HepG2 (cell line): ENCODE data around the gene USP7. TPM values are rescaled to one million over a fixed set of nuclear protein-coding genes. Genes with fewer than 3 reads are reported as not detected.

Source experiments
- HMG20A ChIP-seq: IDR thresholded peaks from 2 replicates; pipeline ENCODE4 v1.6.1; 2016; ENCODE audit warnings: borderline replicate concordance
- KDM5B ChIP-seq: sonication (generic); formaldehyde crosslinking; IDR thresholded peaks from 2 replicates; pipeline ENCODE4 v1.4.0; 2020; ENCODE audit warnings: missing genetic modification reagents, mild to moderate bottlenecking, borderline replicate concordance
- NPAS2 ChIP-seq: sonication (generic); formaldehyde crosslinking; IDR thresholded peaks from 2 replicates; pipeline ENCODE4 v1.8.0; 2022; ENCODE audit warnings: mild to moderate bottlenecking, missing genetic modification reagents, borderline replicate concordance
- RELA ChIP-seq: sonication (generic); formaldehyde crosslinking; IDR thresholded peaks from 2 replicates; pipeline ENCODE4 v1.4.0; 2020; ENCODE audit warnings: missing genetic modification reagents
- SRSF1 ChIP-seq: fragments of 200-400 bp; formaldehyde crosslinking; optimal IDR thresholded peaks from 2 replicates; pipeline ENCODE3; 2017; ENCODE audit warnings: mild to moderate bottlenecking, low read depth, low read length, moderate library complexity
- ZFY ChIP-seq: sonication (generic); formaldehyde crosslinking; IDR thresholded peaks from 2 replicates; pipeline ENCODE4 v1.4.0; 2020; ENCODE audit warnings: missing genetic modification reagents
- ZNF34 ChIP-seq: sonication (generic); formaldehyde crosslinking; IDR thresholded peaks from 2 replicates; pipeline ENCODE4 v1.4.0; 2020; ENCODE audit warnings: mild to moderate bottlenecking, missing genetic modification reagents, borderline replicate concordance
- ZNF773 ChIP-seq: sonication (generic); formaldehyde crosslinking; IDR thresholded peaks from 2 replicates; pipeline ENCODE4 v1.4.0; 2020; ENCODE audit warnings: missing genetic modification reagents, borderline replicate concordance
- polyA plus RNA-seq, 8 experiments: library from polyadenylated mRNA; depleted of rRNA in 3 of 8; stranded (reverse) in 7 of 8; unstranded in 1 of 8; fragments of >200 nt; fragmentation: Illumina TruSeq in 4 of 8; extraction: Trizol in 4 of 8; gene quantifications; 2 replicates each; pipeline versions ENCODE4 v1.2.1 to v1.2.3, GENCODE V29; 2011 to 2016; ENCODE audit warnings: low read depth in 4 of 8, missing spikeins in 1 of 8, mixed read lengths in 1 of 8; ENCODE audit not compliant: insufficient read depth in 1 of 8
- total RNA-seq, 5 experiments: library from RNA; depleted of rRNA; stranded (reverse); fragments of >200 nt; fragmentation: Illumina TruSeq; extraction: Trizol; gene quantifications; 2 replicates each; pipeline ENCODE4 v1.2.3, GENCODE V29; 2016; ENCODE audit warnings: low read depth in 1 of 5
- TF ChIP-seq, protein P1 (sequence below), 2 experiments: sonication (generic) in 1 of 2; formaldehyde crosslinking in 1 of 2; IDR thresholded peaks; 2 replicates each; pipeline versions ENCODE4 v1.4.0 to v1.6.1; 2016 to 2020; ENCODE audit warnings: borderline replicate concordance in 1 of 2, low read depth in 1 of 2, mild to moderate bottlenecking in 1 of 2, missing genetic modification reagents in 1 of 2
- TF ChIP-seq, protein P2 (sequence below): sonication (generic); formaldehyde crosslinking; IDR thresholded peaks from 2 replicates; pipeline ENCODE4 v1.4.0; 2020; ENCODE audit warnings: missing genetic modification reagents, borderline replicate concordance
- TF ChIP-seq, protein P3 (sequence below): sonication (generic); formaldehyde crosslinking; IDR thresholded peaks from 2 replicates; pipeline ENCODE4 v1.5.0; 2020; ENCODE audit warnings: mild to moderate bottlenecking, missing genetic modification reagents
- TF ChIP-seq, protein P4 (sequence below): sonication (generic); formaldehyde crosslinking; IDR thresholded peaks from 2 replicates; pipeline ENCODE4 v1.5.0; 2020; ENCODE audit warnings: mild to moderate bottlenecking, missing genetic modification reagents

USP7 gene
- total and polyA plus RNA-seq, 2 of the 13 experiments (the other 11 are each of a cell fraction or from before 2014, with no cell fraction given), result 52.5 to 173 TPM

DNA sequence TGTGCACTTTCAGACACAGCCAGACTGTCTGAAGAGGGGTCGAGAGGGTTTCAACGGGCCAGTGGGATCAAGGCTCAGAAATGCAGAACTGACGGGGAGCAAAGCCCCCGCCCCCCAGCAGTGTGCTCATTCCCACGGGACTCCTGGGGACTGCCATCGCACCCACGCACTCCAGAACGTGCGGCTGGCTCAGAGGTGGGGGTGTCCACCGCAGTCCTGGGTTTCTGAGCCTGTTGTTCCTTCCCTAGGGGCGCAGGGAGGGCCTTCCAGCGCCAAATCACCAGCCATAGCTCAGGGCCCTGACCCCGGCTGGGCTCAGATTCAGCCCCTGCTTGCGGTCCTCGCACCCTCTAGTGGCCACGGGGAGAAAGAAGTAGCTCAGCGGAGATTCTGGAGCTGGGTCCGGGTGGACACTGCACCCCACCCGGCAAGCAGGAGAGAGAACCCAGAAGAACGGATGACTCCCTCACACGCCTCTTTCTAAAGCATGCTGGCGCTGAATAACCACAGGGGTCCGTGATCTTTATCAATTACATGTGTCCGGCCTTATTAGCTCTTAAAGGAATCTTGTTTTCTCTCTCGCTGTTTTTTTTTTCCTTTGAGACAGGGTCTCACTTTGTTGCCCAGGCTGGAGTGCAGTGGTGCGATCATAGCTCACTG lies 45.0 kb upstream of the USP7 start (continued):
- TF ChIP-seq, protein P1, sequence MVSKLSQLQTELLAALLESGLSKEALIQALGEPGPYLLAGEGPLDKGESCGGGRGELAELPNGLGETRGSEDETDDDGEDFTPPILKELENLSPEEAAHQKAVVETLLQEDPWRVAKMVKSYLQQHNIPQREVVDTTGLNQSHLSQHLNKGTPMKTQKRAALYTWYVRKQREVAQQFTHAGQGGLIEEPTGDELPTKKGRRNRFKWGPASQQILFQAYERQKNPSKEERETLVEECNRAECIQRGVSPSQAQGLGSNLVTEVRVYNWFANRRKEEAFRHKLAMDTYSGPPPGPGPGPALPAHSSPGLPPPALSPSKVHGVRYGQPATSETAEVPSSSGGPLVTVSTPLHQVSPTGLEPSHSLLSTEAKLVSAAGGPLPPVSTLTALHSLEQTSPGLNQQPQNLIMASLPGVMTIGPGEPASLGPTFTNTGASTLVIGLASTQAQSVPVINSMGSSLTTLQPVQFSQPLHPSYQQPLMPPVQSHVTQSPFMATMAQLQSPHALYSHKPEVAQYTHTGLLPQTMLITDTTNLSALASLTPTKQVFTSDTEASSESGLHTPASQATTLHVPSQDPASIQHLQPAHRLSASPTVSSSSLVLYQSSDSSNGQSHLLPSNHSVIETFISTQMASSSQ (IDR thresholded peaks at IDR 0.05; ENCODE audit: low read depth), result no peak; the same call in 1 of the 2 replicates
- TF ChIP-seq, protein P1 (CRISPR knock-in tag; IDR thresholded peaks at IDR 0.05; ENCODE audit: borderline replicate concordance), result 0 out of 2 replicates have a peak, but pooled peaks have one; percentile 11
- TF ChIP-seq HMG20A (CRISPR knock-in tag) (peak; percentile 39; the same call in 1 of the 2 replicates), NPAS2 (CRISPR knock-in tag) (no peak), ZNF773 (CRISPR knock-in tag) (0 out of 2 replicates have a peak, but pooled peaks have one; percentile 35), ZFY (CRISPR knock-in tag) (peak; percentile 74), SRSF1 (peak; percentile 61), ZNF34 (CRISPR knock-in tag) (peak; percentile 69; the same call in 1 of the 2 replicates), KDM5B (CRISPR knock-in tag) (peak; percentile 74), RELA (CRISPR knock-in tag) (peak; percentile 18; the same call in 1 of the 2 replicates)
- TF ChIP-seq, protein P2, sequence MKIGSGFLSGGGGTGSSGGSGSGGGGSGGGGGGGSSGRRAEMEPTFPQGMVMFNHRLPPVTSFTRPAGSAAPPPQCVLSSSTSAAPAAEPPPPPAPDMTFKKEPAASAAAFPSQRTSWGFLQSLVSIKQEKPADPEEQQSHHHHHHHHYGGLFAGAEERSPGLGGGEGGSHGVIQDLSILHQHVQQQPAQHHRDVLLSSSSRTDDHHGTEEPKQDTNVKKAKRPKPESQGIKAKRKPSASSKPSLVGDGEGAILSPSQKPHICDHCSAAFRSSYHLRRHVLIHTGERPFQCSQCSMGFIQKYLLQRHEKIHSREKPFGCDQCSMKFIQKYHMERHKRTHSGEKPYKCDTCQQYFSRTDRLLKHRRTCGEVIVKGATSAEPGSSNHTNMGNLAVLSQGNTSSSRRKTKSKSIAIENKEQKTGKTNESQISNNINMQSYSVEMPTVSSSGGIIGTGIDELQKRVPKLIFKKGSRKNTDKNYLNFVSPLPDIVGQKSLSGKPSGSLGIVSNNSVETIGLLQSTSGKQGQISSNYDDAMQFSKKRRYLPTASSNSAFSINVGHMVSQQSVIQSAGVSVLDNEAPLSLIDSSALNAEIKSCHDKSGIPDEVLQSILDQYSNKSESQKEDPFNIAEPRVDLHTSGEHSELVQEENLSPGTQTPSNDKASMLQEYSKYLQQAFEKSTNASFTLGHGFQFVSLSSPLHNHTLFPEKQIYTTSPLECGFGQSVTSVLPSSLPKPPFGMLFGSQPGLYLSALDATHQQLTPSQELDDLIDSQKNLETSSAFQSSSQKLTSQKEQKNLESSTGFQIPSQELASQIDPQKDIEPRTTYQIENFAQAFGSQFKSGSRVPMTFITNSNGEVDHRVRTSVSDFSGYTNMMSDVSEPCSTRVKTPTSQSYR (CRISPR knock-in tag), result no peak; the same call in 1 of the 2 replicates
- TF ChIP-seq, protein P3, sequence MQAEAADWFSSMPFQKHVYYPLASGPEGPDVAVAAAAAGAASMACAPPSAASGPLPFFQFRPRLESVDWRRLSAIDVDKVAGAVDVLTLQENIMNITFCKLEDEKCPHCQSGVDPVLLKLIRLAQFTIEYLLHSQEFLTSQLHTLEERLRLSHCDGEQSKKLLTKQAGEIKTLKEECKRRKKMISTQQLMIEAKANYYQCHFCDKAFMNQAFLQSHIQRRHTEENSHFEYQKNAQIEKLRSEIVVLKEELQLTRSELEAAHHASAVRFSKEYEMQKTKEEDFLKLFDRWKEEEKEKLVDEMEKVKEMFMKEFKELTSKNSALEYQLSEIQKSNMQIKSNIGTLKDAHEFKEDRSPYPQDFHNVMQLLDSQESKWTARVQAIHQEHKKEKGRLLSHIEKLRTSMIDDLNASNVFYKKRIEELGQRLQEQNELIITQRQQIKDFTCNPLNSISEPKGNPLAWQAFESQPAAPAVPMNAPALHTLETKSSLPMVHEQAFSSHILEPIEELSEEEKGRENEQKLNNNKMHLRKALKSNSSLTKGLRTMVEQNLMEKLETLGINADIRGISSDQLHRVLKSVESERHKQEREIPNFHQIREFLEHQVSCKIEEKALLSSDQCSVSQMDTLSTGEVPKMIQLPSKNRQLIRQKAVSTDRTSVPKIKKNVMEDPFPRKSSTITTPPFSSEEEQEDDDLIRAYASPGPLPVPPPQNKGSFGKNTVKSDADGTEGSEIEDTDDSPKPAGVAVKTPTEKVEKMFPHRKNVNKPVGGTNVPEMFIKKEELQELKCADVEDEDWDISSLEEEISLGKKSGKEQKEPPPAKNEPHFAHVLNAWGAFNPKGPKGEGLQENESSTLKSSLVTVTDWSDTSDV (CRISPR knock-in tag), result no peak; the same call in 1 of the 2 replicates
- TF ChIP-seq, protein P4, sequence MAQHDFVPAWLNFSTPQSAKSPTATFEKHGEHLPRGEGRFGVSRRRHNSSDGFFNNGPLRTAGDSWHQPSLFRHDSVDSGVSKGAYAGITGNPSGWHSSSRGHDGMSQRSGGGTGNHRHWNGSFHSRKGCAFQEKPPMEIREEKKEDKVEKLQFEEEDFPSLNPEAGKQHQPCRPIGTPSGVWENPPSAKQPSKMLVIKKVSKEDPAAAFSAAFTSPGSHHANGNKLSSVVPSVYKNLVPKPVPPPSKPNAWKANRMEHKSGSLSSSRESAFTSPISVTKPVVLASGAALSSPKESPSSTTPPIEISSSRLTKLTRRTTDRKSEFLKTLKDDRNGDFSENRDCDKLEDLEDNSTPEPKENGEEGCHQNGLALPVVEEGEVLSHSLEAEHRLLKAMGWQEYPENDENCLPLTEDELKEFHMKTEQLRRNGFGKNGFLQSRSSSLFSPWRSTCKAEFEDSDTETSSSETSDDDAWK (CRISPR knock-in tag), result no peak
